Sigmoid colon (tissue), 7 donors: Measurements from ENCODE around the gene PRICKLE1. TPM values are rescaled to one million over a fixed set of nuclear protein-coding genes. Genes with fewer than 3 reads are reported as not detected.

ENCODE experiments used
- DNase-seq: peaks from one replicate; pipeline ENCODE4 v3.0.0-alpha.2; 2019
- H3K27ac ChIP-seq, 4 donors: fragments of 200-600 bp; sonication (generic); one replicate each; pipeline ENCODE4 v1.5.1; 2016 to 2019; ENCODE audit warnings: mild to moderate bottlenecking in 1 of 4
- H3K27me3 ChIP-seq, 3 donors: fragments of 200-600 bp; sonication (generic); one replicate each; pipeline ENCODE4 v1.5.1; 2019; ENCODE audit warnings: mild to moderate bottlenecking in 1 of 3
- H3K36me3 ChIP-seq, 4 donors: fragments of 200-600 bp; sonication (generic); one replicate each; pipeline ENCODE4 v1.5.1; 2016 to 2019
- H3K4me1 ChIP-seq, 4 donors: fragments of 200-600 bp; sonication (generic); one replicate each; pipeline ENCODE4 v1.5.1; 2017 to 2019
- H3K4me3 ChIP-seq, 4 donors: fragments of 200-600 bp; sonication (generic); one replicate each; pipeline ENCODE4 v1.5.1; 2017 to 2019; ENCODE audit warnings: mild to moderate bottlenecking in 2 of 4, moderate library complexity in 1 of 4
- H3K9me3 ChIP-seq, 4 donors: fragments of 200-600 bp in 3 of 4; sonication (generic) in 3 of 4; one replicate each; pipeline versions ENCODE4 v1.5.1 to v1.6.1; 2013 to 2019
- CTCF ChIP-seq, 4 experiments: fragments of 450-650 bp in 3 of 4; fragments of 200-600 bp in 1 of 4; IDR thresholded peaks; one replicate each; pipeline ENCODE4 v1.5.1; 2016 to 2019; ENCODE audit warnings: antibody characterized with exemption in 4 of 4, mild to moderate bottlenecking in 3 of 4, moderate library complexity in 2 of 4
- EP300 ChIP-seq, 4 donors: sonication (generic); formaldehyde crosslinking; IDR thresholded peaks; one replicate each; pipeline ENCODE4 v1.6.1; 2017; ENCODE audit warnings: antibody characterized with exemption in 4 of 4
- POLR2A ChIP-seq, 2 donors: fragments of 450-650 bp; IDR thresholded peaks; one replicate each; pipeline ENCODE4 v1.6.1; 2016; ENCODE audit warnings: antibody characterized with exemption in 2 of 2, mild to moderate bottlenecking in 2 of 2, moderate library complexity in 2 of 2
- POLR2AphosphoS5 ChIP-seq, 4 donors: sonication (generic); formaldehyde crosslinking; IDR thresholded peaks; one replicate each; pipeline ENCODE4 v1.6.1; 2017; ENCODE audit warnings: antibody characterized with exemption in 4 of 4
- WGBS, 2 donors: extraction: QIAGEN DNeasy Blood & Tissue Kit; methylation state at CpG; one replicate each; pipeline ENCODE4 v1.1.7; 2013; 5-methylcytosine and 5-hydroxymethylcytosine counted together
- intact Hi-C: fragments of 100-400 bp; cut with DNase I; formaldehyde crosslinking; loops from one replicate; pipeline ENCODE4 v1.15.1; 2023
- polyA plus RNA-seq, 3 donors: library from polyadenylated mRNA; stranded (reverse); fragments of 200-250 nt; gene quantifications; one replicate each; pipeline ENCODE4 v1.2.3, GENCODE V29; 2013
- total RNA-seq, 4 donors: library from RNA; depleted of rRNA; stranded (reverse); fragments of >200 nt; gene quantifications; one replicate each; pipeline ENCODE4 v1.1.0, GENCODE V29; 2016
- donor health status: healthy with polysubstance abuse.
- donor health status: Bipolar disorder and iron deficiency.
- donor health status: healthy.

The PRICKLE1 gene
- total and polyA plus RNA-seq, 7 donors: 0.46 to 12.4 (median 7.8) TPM

GRCh38 chr12:42575717-42576116 lies 13.8 kb downstream of the PRICKLE1 start:
- Histone ChIP-seq H3K36me3 (no peaks in the 10 kb centered on the region), H3K4me3 (no peak overlapping the region), H3K4me1 (peaks cover 0 to 5% (median 0%) of the 10 kb centered on the region in 4 donors), H3K27me3 (no peaks in the 10 kb centered on the region), H3K9me3 (no peaks in the 10 kb centered on the region), H3K27ac (no peak overlapping the region)
- no peak for DNase-seq
- no peak for TF ChIP-seq POLR2AphosphoS5 (IDR thresholded peaks at IDR 0.05)
- no peak for TF ChIP-seq POLR2A (IDR thresholded peaks at IDR 0.05)
- TF ChIP-seq CTCF (IDR thresholded peaks at IDR 0.05): no peak
- TF ChIP-seq EP300 (IDR thresholded peaks at IDR 0.05): no peak
- 46 to 58% methylated on average over 1 of the region's 1 CpG for WGBS, 2 donors
- intact Hi-C loops: no loop called here

GRCh38 chr12:42574851-42575266 lies 14.7 kb downstream of the PRICKLE1 start:
- peaks cover 0 to 5% (median 0%) of the 10 kb centered on the region in 4 donors for H3K4me1 ChIP-seq
- no peak overlapping the region for H3K4me3 ChIP-seq
- no peaks in the 10 kb centered on the region for H3K9me3 ChIP-seq
- DNase-seq: no peak
- intact Hi-C loops: no loop called here
- no peaks in the 10 kb centered on the region for H3K36me3 ChIP-seq
- H3K27me3 ChIP-seq: no peaks in the 10 kb centered on the region
- no peak overlapping the region for H3K27ac ChIP-seq
- TF ChIP-seq POLR2AphosphoS5 (IDR thresholded peaks at IDR 0.05): no peak
- TF ChIP-seq CTCF (IDR thresholded peaks at IDR 0.05): no peak

GRCh38 chr12:42571327-42572009 lies 18.1 kb downstream of the PRICKLE1 start:
- H3K4me1 ChIP-seq: peaks cover 0 to 5% (median 0%) of the 10 kb centered on the region in 4 donors
- H3K4me3 ChIP-seq: no peak overlapping the region
- TF ChIP-seq POLR2A (IDR thresholded peaks at IDR 0.05): no peak
- no peak for TF ChIP-seq EP300 (IDR thresholded peaks at IDR 0.05)
- no peak for TF ChIP-seq CTCF (IDR thresholded peaks at IDR 0.05)
- no peak for TF ChIP-seq POLR2AphosphoS5 (IDR thresholded peaks at IDR 0.05)
- no peaks in the 10 kb centered on the region for H3K27me3 ChIP-seq
- H3K27ac ChIP-seq: no peak overlapping the region
- intact Hi-C loops: no loop called here
- no peaks in the 10 kb centered on the region for H3K9me3 ChIP-seq
- WGBS, 2 donors: 94 to 97% methylated on average over 2 of the region's 2 CpGs
- H3K36me3 ChIP-seq: no peaks in the 10 kb centered on the region
- no peak for DNase-seq

GRCh38 chr12:42570076-42570475 lies 19.5 kb downstream of the PRICKLE1 start:
- Histone ChIP-seq H3K27ac (no peak overlapping the region), H3K4me1 (peaks cover 0 to 3% (median 0%) of the 10 kb centered on the region in 4 donors), H3K36me3 (no peaks in the 10 kb centered on the region), H3K9me3 (no peaks in the 10 kb centered on the region), H3K27me3 (no peaks in the 10 kb centered on the region), H3K4me3 (no peak overlapping the region)
- no peak for DNase-seq
- TF ChIP-seq CTCF (IDR thresholded peaks at IDR 0.05) (no peak), EP300 (IDR thresholded peaks at IDR 0.05) (no peak), POLR2A (IDR thresholded peaks at IDR 0.05) (no peak), POLR2AphosphoS5 (IDR thresholded peaks at IDR 0.05) (no peak)
- 21 to 74% methylated on average over 2 of the region's 2 CpGs for WGBS, 2 donors
- intact Hi-C loops: no loop called here
